ENCODE results near the gene KRT77.
A peak's percentile ranks its signal among the peaks of the same experiment; 100 is the strongest.
"Not testable (repeated sequence)": the region's sequence is repeated elsewhere in the genome, so short reads cannot be mapped to it uniquely, and the experiment has no call there.

The KRT77 gene

GRCh38 chr12:52677671-52678070, 25.7 kb downstream of the KRT77 start:
- in situ Hi-C loops (cut with HindIII; ENCODE audit: low pct_unique_long_range_greater_than_20kb, low sequenced_read_pairs): no loop called here
- DNase-seq (ENCODE audit: low read depth in 1 of 2, low spot score in 1 of 2): no peak
- TF ChIP-seq JUND (IDR thresholded peaks at IDR 0.05; ENCODE audit: low read depth): no peak

- DNase-seq (ENCODE audit: low read depth in 1 of 2, low spot score in 1 of 2): no peak
- in situ Hi-C loops (cut with HindIII; ENCODE audit: low pct_unique_long_range_greater_than_20kb, low sequenced_read_pairs): no loop called here
- TF ChIP-seq JUND (IDR thresholded peaks at IDR 0.05; ENCODE audit: low read depth): no peak
Measured at GRCh38 chr12:52677126-52677525, 26.2 kb downstream of the KRT77 start.

- no peak for DNase-seq (ENCODE audit: low read depth in 1 of 2, low spot score in 1 of 2)
- in situ Hi-C loops (cut with HindIII; ENCODE audit: low pct_unique_long_range_greater_than_20kb, low sequenced_read_pairs): no loop called here
- TF ChIP-seq JUND (IDR thresholded peaks at IDR 0.05; ENCODE audit: low read depth): no peak
Measured at GRCh38 chr12:52676163-52676562, 27.2 kb downstream of the KRT77 start.

DNA sequence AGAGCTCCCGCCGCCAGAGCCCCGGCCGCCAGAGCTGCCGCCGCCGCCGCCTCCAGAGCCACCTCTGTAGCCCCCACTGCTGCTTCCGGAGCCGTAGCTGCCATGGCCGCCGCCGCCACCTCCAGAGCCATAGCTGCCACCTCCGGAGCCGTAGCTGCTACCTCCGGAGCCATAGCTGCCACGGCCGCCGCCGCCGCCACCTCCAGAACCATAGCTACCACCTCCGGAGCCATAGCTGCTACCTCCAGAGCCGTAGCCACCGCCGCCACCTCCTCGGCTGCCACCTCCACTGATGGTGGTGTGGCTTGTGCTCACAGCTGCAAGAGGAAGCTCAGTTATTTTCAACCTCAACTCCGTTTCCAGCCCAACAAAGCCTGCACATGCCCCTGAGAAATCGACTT, 28.0 kb downstream of the KRT77 start:
- no peak for TF ChIP-seq JUND (IDR thresholded peaks at IDR 0.05; ENCODE audit: low read depth)
- in situ Hi-C loops (cut with HindIII; ENCODE audit: low pct_unique_long_range_greater_than_20kb, low sequenced_read_pairs): no loop called here
- no peak for DNase-seq (ENCODE audit: low read depth in 1 of 2, low spot score in 1 of 2)

DNA sequence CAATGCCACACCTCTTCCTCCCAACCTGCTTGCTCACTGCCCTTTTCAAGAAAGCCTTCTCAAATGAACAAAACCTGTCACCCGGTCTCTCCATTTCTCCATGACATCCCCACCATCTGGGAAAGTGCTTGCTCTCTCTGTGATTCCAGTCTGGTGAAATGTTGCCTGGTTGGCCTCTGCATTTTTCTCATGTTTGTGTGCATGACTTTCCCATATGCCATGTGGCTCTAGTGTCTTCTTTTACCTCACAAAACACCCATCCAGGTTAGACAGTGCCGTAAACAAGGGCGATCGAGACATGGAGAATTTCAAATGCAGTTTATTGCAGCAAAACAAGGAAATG, 28.9 kb downstream of the KRT77 start:
- no peak for TF ChIP-seq JUND (IDR thresholded peaks at IDR 0.05; ENCODE audit: low read depth)
- in situ Hi-C loops (cut with HindIII; ENCODE audit: low pct_unique_long_range_greater_than_20kb, low sequenced_read_pairs): no loop called here

GRCh38 chr12:52673713-52674432, 29.5 kb downstream of the KRT77 start:
- in situ Hi-C loops (cut with HindIII; ENCODE audit: low pct_unique_long_range_greater_than_20kb, low sequenced_read_pairs): no loop called here
- TF ChIP-seq JUND (IDR thresholded peaks at IDR 0.05; ENCODE audit: low read depth): no peak
- DNase-seq (ENCODE audit: low read depth in 1 of 2, low spot score in 1 of 2): no peak

More for the DNA sequence above, 28.9 kb downstream of the KRT77 start:
- DNase-seq (ENCODE audit: low read depth in 1 of 2, low spot score in 1 of 2): no peak

GRCh38 chr12:52673217-52673616, 30.1 kb downstream of the KRT77 start:
- no peak for TF ChIP-seq JUND (IDR thresholded peaks at IDR 0.05; ENCODE audit: low read depth)
- DNase-seq (ENCODE audit: low read depth in 1 of 2, low spot score in 1 of 2): peak in 1 of 2 experiments; percentile 39
- in situ Hi-C loops (cut with HindIII; ENCODE audit: low pct_unique_long_range_greater_than_20kb, low sequenced_read_pairs): no loop called here

- in situ Hi-C loops (cut with HindIII; ENCODE audit: low pct_unique_long_range_greater_than_20kb, low sequenced_read_pairs): no loop called here
- TF ChIP-seq JUND (IDR thresholded peaks at IDR 0.05; ENCODE audit: low read depth): no peak
- no peak for DNase-seq (ENCODE audit: low read depth in 1 of 2, low spot score in 1 of 2)
Measured at GRCh38 chr12:52672321-52672933, 30.9 kb downstream of the KRT77 start.

DNA sequence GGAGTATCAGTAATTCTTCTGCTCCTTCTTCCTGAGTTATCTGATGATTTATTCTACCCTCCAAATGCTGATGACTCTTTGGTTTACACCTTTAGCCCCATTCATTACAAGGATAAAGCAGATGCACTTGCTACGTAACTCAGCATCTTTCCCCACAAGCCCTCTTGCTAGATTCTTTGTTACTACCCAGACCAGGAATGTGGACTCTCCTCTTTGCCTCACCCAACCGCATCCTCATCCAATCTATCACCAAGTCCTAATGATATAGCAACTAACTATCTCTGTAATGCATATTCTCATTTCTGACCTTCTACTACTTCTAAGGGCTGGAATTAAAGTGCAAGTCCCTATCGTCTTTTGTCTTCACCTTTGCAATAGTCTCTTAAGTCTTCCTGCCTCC, 32.4 kb downstream of the KRT77 start:
- in situ Hi-C loops (cut with HindIII; ENCODE audit: low pct_unique_long_range_greater_than_20kb, low sequenced_read_pairs): no loop called here
- TF ChIP-seq JUND (IDR thresholded peaks at IDR 0.05; ENCODE audit: low read depth): no peak
- DNase-seq (ENCODE audit: low read depth in 1 of 2, low spot score in 1 of 2): no peak

DNA sequence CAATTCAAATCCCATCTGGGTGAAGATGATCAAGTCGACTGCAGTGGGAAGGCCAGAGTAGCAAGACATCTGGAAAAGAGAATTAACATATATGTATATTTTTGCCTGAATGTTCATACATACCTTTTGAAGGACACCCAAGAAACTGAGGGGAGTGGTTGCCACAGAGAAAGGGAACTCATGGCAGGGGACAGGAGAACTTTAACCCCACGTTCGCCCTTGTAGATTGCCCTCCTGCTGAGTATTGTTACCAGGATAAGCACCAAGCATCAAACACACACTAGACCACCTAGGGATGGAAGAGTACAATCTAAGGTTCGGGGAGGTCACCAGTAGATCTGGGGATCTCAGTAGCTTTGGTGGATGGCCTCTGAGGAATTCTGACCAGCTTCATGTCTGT, 32.8 kb downstream of the KRT77 start:
- in situ Hi-C loops (cut with HindIII; ENCODE audit: low pct_unique_long_range_greater_than_20kb, low sequenced_read_pairs): no loop called here
- TF ChIP-seq JUND (IDR thresholded peaks at IDR 0.05; ENCODE audit: low read depth): no peak
- no peak for DNase-seq (ENCODE audit: low read depth in 1 of 2, low spot score in 1 of 2)

DNA sequence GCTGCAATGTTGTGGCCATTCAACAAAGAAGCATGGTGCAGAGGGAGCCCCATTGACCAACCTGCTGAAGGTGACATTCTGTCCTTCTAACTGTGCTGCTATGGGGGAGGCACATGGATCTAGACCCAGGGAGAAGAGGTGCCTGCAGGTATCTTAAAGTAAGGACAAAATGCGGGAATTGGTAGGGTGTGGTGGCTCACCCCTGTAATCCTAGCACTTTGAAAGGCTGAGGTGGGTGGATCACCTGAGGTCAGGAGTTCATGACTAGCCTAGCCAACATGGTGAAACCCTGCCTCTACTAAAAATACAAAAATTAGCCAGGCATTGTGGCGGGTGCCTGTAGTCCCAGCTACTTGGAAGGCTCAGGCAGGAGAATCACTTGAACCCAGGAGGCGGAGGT, 33.4 kb downstream of the KRT77 start:
- DNase-seq (ENCODE audit: low read depth in 1 of 2, low spot score in 1 of 2); in situ Hi-C loops (cut with HindIII; ENCODE audit: low pct_unique_long_range_greater_than_20kb, low sequenced_read_pairs): not testable (repeated sequence)

GRCh38 chr12:52669426-52669825, 33.9 kb downstream of the KRT77 start:
- in situ Hi-C loops (cut with HindIII; ENCODE audit: low pct_unique_long_range_greater_than_20kb, low sequenced_read_pairs): no loop called here
- no peak for TF ChIP-seq JUND (IDR thresholded peaks at IDR 0.05; ENCODE audit: low read depth)
- DNase-seq (ENCODE audit: low read depth in 1 of 2, low spot score in 1 of 2): no peak

DNA sequence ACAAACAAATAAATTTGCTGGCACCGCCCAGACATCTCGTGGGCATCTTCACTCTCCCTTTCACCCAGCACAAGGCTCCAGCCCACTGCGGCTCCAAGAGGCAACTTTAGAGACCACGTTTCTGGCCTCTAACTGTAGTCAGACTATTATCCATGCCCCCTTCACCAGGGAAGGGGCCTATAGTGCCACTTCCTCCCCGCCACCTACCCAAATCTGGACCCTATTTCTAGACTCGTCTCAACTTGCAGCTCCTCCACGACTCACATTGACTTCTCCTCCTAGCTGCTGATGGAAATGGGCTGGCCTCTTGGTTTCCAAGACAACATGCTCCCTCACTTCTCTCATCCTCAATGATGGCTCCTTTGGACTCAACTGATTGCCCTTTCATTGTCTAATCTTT, 35.4 kb downstream of the KRT77 start:
- no peak for DNase-seq (ENCODE audit: low read depth in 1 of 2, low spot score in 1 of 2)
- TF ChIP-seq JUND (IDR thresholded peaks at IDR 0.05; ENCODE audit: low read depth): no peak
- in situ Hi-C loops (cut with HindIII; ENCODE audit: low pct_unique_long_range_greater_than_20kb, low sequenced_read_pairs): no loop called here

DNA sequence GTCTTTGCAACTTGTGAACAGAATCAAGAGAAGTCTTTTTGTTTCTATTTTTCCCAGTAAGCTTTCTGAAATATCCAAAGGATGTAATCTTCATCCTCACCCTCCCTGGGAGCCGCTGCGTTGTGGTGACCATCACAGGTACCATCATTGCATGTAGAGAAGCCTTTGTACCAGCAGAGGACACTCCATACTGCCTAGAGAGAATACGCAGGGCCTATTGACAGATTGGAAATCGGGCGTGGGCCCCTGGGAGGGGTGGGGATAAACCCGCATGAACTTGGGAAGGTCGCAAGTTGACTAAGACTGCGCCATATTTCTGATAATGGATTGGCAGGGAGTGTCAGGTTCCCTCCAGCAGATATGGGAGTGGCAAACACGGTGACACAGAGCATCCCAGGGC, 35.8 kb downstream of the KRT77 start:
- in situ Hi-C loops (cut with HindIII; ENCODE audit: low pct_unique_long_range_greater_than_20kb, low sequenced_read_pairs): no loop called here
- no peak for TF ChIP-seq JUND (IDR thresholded peaks at IDR 0.05; ENCODE audit: low read depth)
- DNase-seq (ENCODE audit: low read depth in 1 of 2, low spot score in 1 of 2): peak; percentile 44 to 64

Measured in T47D (cell line).